ENCODE data around the gene SFI1. TPM values are rescaled to one million over a fixed set of nuclear protein-coding genes. Genes with fewer than 3 reads are reported as not detected.
"Not testable (repeated sequence)": the region's sequence is repeated elsewhere in the genome, so short reads cannot be mapped to it uniquely, and the experiment has no call there.

Gene SFI1
- total and polyA plus RNA-seq, 4 donors = 3.1 to 16.2 (median 7.4) TPM

- 89% methylated on average over 4 of the region's 4 CpGs for WGBS
- H3K4me3 ChIP-seq (ENCODE audit: low read depth in 1 of 3, low read length in 3 of 3) = no peak overlapping the region
- peaks cover 0 to 1% (median 0%) of the 10 kb centered on the region in 4 donors for H3K4me1 ChIP-seq (ENCODE audit: control insufficient read depth in 4 of 4, insufficient read depth in 4 of 4, low read length in 3 of 4)
- no peak for DNase-seq (ENCODE audit: low spot score)
- H3K9ac ChIP-seq (ENCODE audit: low read depth in 1 of 2, low read length in 2 of 2) = no peak overlapping the region
- no peak overlapping the region for H3K27ac ChIP-seq (ENCODE audit: low read depth in 1 of 2, low read length in 2 of 2)
- TF ChIP-seq ATF3 (IDR thresholded peaks at IDR 0.05) (no peak), RAD21 (IDR thresholded peaks at IDR 0.05) (no peak), FOXA2 (IDR thresholded peaks at IDR 0.05) (no peak)
- H3K36me3 ChIP-seq (ENCODE audit: control insufficient read depth in 4 of 4, insufficient read depth in 3 of 4, low read depth in 1 of 4, low read length in 3 of 4) = peaks cover 6 to 16% (median 14%) of the 10 kb centered on the region in 4 donors
- no peaks in the 10 kb centered on the region for H3K27me3 ChIP-seq (ENCODE audit: control insufficient read depth in 4 of 4, insufficient read depth in 4 of 4, low read length in 3 of 4)
- no peaks in the 10 kb centered on the region for H3K9me3 ChIP-seq (ENCODE audit: control insufficient read depth in 4 of 4, low read length in 3 of 4)
Observed at GRCh38 chr22:31477329-31477728, 19.0 kb upstream of the SFI1 start.

- no peaks in the 10 kb centered on the region for H3K9me3 ChIP-seq (ENCODE audit: control insufficient read depth in 4 of 4, low read length in 3 of 4)
- no peaks in the 10 kb centered on the region for H3K27me3 ChIP-seq (ENCODE audit: control insufficient read depth in 4 of 4, insufficient read depth in 4 of 4, low read length in 3 of 4)
- DNase-seq (ENCODE audit: low spot score) = no peak
- H3K4me1 ChIP-seq (ENCODE audit: control insufficient read depth in 4 of 4, insufficient read depth in 4 of 4, low read length in 3 of 4) = no peaks in the 10 kb centered on the region
- TF ChIP-seq GABPA (IDR thresholded peaks at IDR 0.05 in 1 of 2, conservative IDR thresholded peaks at IDR 0.05 in 1 of 2) (no peak), JUND (IDR thresholded peaks at IDR 0.05) (no peak), HNF4G (IDR thresholded peaks at IDR 0.05) (no peak), ATF3 (IDR thresholded peaks at IDR 0.05) (no peak), HNF4A (conservative IDR thresholded peaks at IDR 0.05) (no peak), MAX (IDR thresholded peaks at IDR 0.05) (no peak), RAD21 (IDR thresholded peaks at IDR 0.05) (no peak), NR2F2 (IDR thresholded peaks at IDR 0.05) (no peak), FOXA1 (IDR thresholded peaks at IDR 0.05) (no peak), CTCF (IDR thresholded peaks at IDR 0.05; ENCODE audit: low read depth, low read length, missing input control) (no peak), FOXA2 (IDR thresholded peaks at IDR 0.05) (no peak), TAF1 (conservative IDR thresholded peaks at IDR 0.05) (no peak), EGR1 (IDR thresholded peaks at IDR 0.05; ENCODE audit: low read depth in 2 of 2) (no peak), YY1 (IDR thresholded peaks at IDR 0.05) (no peak), RXRA (IDR thresholded peaks at IDR 0.05) (no peak)
- WGBS = 95% methylated on average over 3 of the region's 3 CpGs
- no peak overlapping the region for H3K4me3 ChIP-seq (ENCODE audit: low read depth in 1 of 3, low read length in 3 of 3)
- H3K36me3 ChIP-seq (ENCODE audit: control insufficient read depth in 4 of 4, insufficient read depth in 3 of 4, low read depth in 1 of 4, low read length in 3 of 4) = peaks cover 10 to 28% (median 14%) of the 10 kb centered on the region in 4 donors
- H3K27ac ChIP-seq (ENCODE audit: low read depth in 1 of 2, low read length in 2 of 2) = no peak overlapping the region
- H3K9ac ChIP-seq (ENCODE audit: low read depth in 1 of 2, low read length in 2 of 2) = no peak overlapping the region
Observed at GRCh38 chr22:31481129-31481528, 15.2 kb upstream of the SFI1 start.

GRCh38 chr22:31482470-31482869, 13.9 kb upstream of the SFI1 start:
- H3K9ac ChIP-seq (ENCODE audit: low read depth in 1 of 2, low read length in 2 of 2); H3K4me3 ChIP-seq (ENCODE audit: low read depth in 1 of 3, low read length in 3 of 3); H3K4me1 ChIP-seq (ENCODE audit: control insufficient read depth in 4 of 4, insufficient read depth in 4 of 4, low read length in 3 of 4); H3K27me3 ChIP-seq (ENCODE audit: control insufficient read depth in 4 of 4, insufficient read depth in 4 of 4, low read length in 3 of 4); H3K27ac ChIP-seq (ENCODE audit: low read depth in 1 of 2, low read length in 2 of 2); H3K9me3 ChIP-seq (ENCODE audit: control insufficient read depth in 4 of 4, low read length in 3 of 4); DNase-seq (ENCODE audit: low spot score): not testable (repeated sequence)
- 67% methylated on average over 8 of the region's 8 CpGs for WGBS
- peaks cover 11 to 26% (median 15%) of the 10 kb centered on the region in 4 donors for H3K36me3 ChIP-seq (ENCODE audit: control insufficient read depth in 4 of 4, insufficient read depth in 3 of 4, low read depth in 1 of 4, low read length in 3 of 4)

GRCh38 chr22:31486369-31486768, 10.0 kb upstream of the SFI1 start:
- H3K4me3 ChIP-seq (ENCODE audit: low read depth in 1 of 3, low read length in 3 of 3); H3K9ac ChIP-seq (ENCODE audit: low read depth in 1 of 2, low read length in 2 of 2); H3K27ac ChIP-seq (ENCODE audit: low read depth in 1 of 2, low read length in 2 of 2); H3K27me3 ChIP-seq (ENCODE audit: control insufficient read depth in 4 of 4, insufficient read depth in 4 of 4, low read length in 3 of 4); H3K9me3 ChIP-seq (ENCODE audit: control insufficient read depth in 4 of 4, low read length in 3 of 4); DNase-seq (ENCODE audit: low spot score): not testable (repeated sequence)
- H3K36me3 ChIP-seq (ENCODE audit: control insufficient read depth in 4 of 4, insufficient read depth in 3 of 4, low read depth in 1 of 4, low read length in 3 of 4) = peaks cover 3 to 15% (median 12%) of the 10 kb centered on the region in 4 donors
- WGBS = 94% methylated on average over 11 of the region's 11 CpGs
- H3K4me1 ChIP-seq (ENCODE audit: control insufficient read depth in 4 of 4, insufficient read depth in 4 of 4, low read length in 3 of 4) = peaks cover 4 to 21% (median 18%) of the 10 kb centered on the region in 4 donors

Data from liver (tissue), 9 donors.